ENCODE results near the gene HTR3D. TPM values are rescaled to one million over a fixed set of nuclear protein-coding genes. Genes with fewer than 3 reads are reported as not detected.

Gene HTR3D
- total and polyA plus RNA-seq, 2 of the 13 experiments (the other 11 are each of a cell fraction or from before 2014, with no cell fraction given), result not detected

- DNase-seq (ENCODE audit: low spot score) (no peak), FAIRE-seq (no peak), ATAC-seq (no peak)
- peaks cover 26% of the 10 kb centered on the region for H3K4me1 ChIP-seq (ENCODE audit: insufficient read depth, low read length)
- in situ Hi-C loops (cut with HindIII; ENCODE audit: extremely low pct_ligation_motif_present, low pct_unique_long_range_greater_than_20kb) (no loop called here), intact Hi-C loops (cut with micrococcal nuclease; ENCODE audit: unreplicated experiment) (loop anchor here (10.0 kb wide), 1 partner anchor 233 kb away; the partner anchor contains the start of genes ALG3 and EEF1AKMT4)
- H2AFZ ChIP-seq (ENCODE audit: low read length), result no peak overlapping the region
- no peaks in the 10 kb centered on the region for H3K79me2 ChIP-seq (ENCODE audit: insufficient read depth, low read length)
- H3K27ac ChIP-seq (ENCODE audit: extremely low read length, insufficient read depth, low read length), result no peak overlapping the region
- ChIA-PET POLR2A (no interaction called here), CTCF (ENCODE audit: low intra/inter-chr PET ratio, low total read pairs) (no interaction called here)
- BruUV-seq (replicated peaks), result no TSS peak
- WGBS (ENCODE audit: low lambda C conversion rate), result 90% methylated on average over 6 of the region's 6 CpGs
- TF ChIP-seq ZNF432 (CRISPR knock-in tag; IDR thresholded peaks at IDR 0.05; ENCODE audit: borderline replicate concordance) (no peak), RBFOX2 (IDR thresholded peaks at IDR 0.05; ENCODE audit: low read depth, low read length) (no peak), PRMT3 (CRISPR knock-in tag; IDR thresholded peaks at IDR 0.05; ENCODE audit: borderline replicate concordance, low read depth) (no peak), MEIS2 (CRISPR knock-in tag; IDR thresholded peaks at IDR 0.05) (no peak), ESRRA (CRISPR knock-in tag; IDR thresholded peaks at IDR 0.05; ENCODE audit: low read depth) (no peak)
- TF ChIP-seq, protein P1, sequence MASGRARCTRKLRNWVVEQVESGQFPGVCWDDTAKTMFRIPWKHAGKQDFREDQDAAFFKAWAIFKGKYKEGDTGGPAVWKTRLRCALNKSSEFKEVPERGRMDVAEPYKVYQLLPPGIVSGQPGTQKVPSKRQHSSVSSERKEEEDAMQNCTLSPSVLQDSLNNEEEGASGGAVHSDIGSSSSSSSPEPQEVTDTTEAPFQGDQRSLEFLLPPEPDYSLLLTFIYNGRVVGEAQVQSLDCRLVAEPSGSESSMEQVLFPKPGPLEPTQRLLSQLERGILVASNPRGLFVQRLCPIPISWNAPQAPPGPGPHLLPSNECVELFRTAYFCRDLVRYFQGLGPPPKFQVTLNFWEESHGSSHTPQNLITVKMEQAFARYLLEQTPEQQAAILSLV (CRISPR knock-in tag; IDR thresholded peaks at IDR 0.05; ENCODE audit: borderline replicate concordance), result no peak
- H4K20me1 ChIP-seq (ENCODE audit: insufficient read depth, low read length), result no peaks in the 10 kb centered on the region
- no peaks in the 10 kb centered on the region for H3K9me3 ChIP-seq (ENCODE audit: low read length)
- no peak overlapping the region for H3K9ac ChIP-seq (ENCODE audit: insufficient read depth, low read depth, low read length)
- H3K4me3 ChIP-seq (replicated peaks in 1 of 3; ENCODE audit: insufficient read depth in 1 of 3, low read depth in 2 of 3, low read length in 3 of 3), result no peak overlapping the region
- H3K27me3 ChIP-seq (ENCODE audit: control insufficient read depth in 1 of 2, insufficient read depth in 2 of 2, low read length in 2 of 2), result no peaks in the 10 kb centered on the region
- H3K36me3 ChIP-seq (replicated peaks in 1 of 2; ENCODE audit: control insufficient read depth in 1 of 2, insufficient read depth in 2 of 2, low read length in 2 of 2), result peaks cover 0 to 6% of the 10 kb centered on the region in 2 experiments; a peak in 2 of 5 replicates
- H3K4me2 ChIP-seq (ENCODE audit: low read depth, low read length), result no peak overlapping the region
These were observed 19.3 kb upstream of the HTR3D start for GRCh38 chr3:184011937-184012889.

All from HepG2 (cell line).